ENCODE data around the gene HERC4.
"Not testable (repeated sequence)": the region's sequence is repeated elsewhere in the genome, so short reads cannot be mapped to it uniquely, and the experiment has no call there.

HERC4 gene

DNA sequence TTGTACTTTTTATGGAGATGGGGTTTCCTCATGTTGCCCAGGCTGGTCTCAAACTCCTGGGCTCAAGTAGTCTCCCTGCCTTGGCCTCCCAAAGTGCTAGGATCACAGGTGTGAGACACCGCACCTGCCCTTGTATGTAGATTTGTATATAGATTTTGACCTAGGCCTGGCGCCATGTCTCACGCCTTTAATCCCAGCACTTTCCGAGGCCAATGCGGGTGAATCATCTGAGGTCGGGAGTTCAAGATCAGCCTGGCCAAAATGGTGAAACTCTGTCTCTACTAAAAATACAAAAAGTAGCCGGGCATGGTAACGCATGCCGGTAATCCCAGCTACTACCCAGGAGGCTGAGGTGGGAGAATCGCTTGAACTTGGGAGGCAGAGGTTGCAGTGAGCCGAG is 197.7 kb downstream of the HERC4 start:
- DNase-seq = not testable (repeated sequence)

DNA sequence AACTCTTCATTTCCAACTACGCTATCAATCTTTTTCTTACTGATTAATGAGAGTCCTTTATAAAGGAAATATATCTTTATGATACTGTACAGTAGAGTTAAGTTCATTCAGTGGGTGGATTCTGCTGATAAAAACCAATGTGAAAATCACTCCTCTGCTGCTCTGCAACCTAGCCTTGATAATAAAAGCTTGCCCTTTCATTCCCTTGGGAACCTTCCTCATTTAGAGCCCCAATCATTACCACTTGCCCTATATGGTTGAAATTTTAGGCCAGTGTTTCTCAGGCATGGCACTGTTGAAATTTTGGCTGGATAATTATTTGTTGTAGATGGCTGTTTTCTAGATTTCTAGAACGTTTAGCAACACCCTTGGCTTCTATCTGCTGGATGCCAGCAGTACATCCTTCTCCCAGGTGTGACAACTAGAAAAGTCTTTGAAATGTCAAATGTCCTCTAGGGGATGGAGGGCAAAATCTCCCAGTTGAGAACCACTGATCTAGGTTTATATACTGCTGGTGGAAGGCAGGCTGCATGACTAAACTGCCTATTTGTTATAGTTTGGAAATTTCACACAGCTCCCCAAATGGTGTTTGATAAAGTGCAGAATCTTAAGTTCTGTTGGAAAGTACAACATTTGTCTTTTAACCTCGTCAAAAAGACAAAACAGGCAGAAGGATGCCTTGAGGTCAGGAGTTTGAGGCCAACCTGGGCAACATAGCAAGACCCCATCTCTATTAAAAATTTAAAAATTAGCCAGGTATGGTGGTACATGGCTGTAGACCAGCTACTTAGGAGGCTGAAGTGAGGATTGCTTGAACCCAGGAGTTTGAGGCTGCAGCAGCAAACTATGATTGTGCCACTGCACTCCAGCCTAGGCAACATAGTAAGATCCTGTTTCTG is 199.5 kb downstream of the HERC4 start:
- no peak for DNase-seq

Measured in T-helper 2 cell (primary cell).